Esophagus squamous epithelium (tissue), 4 donors: ENCODE results near the gene TSPAN19.

ENCODE experiments used
- CTCF ChIP-seq, 6 experiments: fragments of 450-650 bp in 4 of 6; fragments of 200-600 bp in 2 of 6; sonication (generic) in 2 of 6; IDR thresholded peaks; one replicate each; pipeline ENCODE4 v1.5.1; 2016 to 2019; ENCODE audit warnings: antibody characterized with exemption in 6 of 6, mild to moderate bottlenecking in 4 of 6, moderate library complexity in 4 of 6
- POLR2A ChIP-seq, 4 donors: fragments of 450-650 bp; IDR thresholded peaks; one replicate each; pipeline ENCODE4 v1.6.1; 2017; ENCODE audit warnings: antibody characterized with exemption in 4 of 4, mild to moderate bottlenecking in 4 of 4, moderate library complexity in 3 of 4

GRCh38 chr12:85017133-85017532 is 18.9 kb downstream of the TSPAN19 start:
- TF ChIP-seq CTCF (IDR thresholded peaks at IDR 0.05) = no peak
- no peak for TF ChIP-seq POLR2A (IDR thresholded peaks at IDR 0.05)
